ENCODE results near the gene ZNF516. TPM values are rescaled to one million over a fixed set of nuclear protein-coding genes. Genes with fewer than 3 reads are reported as not detected.

Gene ZNF516
- total RNA-seq, 1 donor from 2014 or later = 192 TPM

- Mint-ChIP-seq H3K27ac (ENCODE audit: unreplicated experiment) (peak overlapping the region; percentile 24), H3K36me3 (ENCODE audit: unreplicated experiment) (peaks cover 11% of the 10 kb centered on the region), H3K4me1 (ENCODE audit: low read depth, unreplicated experiment) (peaks cover 43% of the 10 kb centered on the region), H3K9me3 (ENCODE audit: unreplicated experiment) (peaks cover 18% of the 10 kb centered on the region), H3K27me3 (ENCODE audit: unreplicated experiment) (peaks cover 7% of the 10 kb centered on the region), H3K4me3 (ENCODE audit: unreplicated experiment) (no peak overlapping the region)
- no peak for TF ChIP-seq CTCF (IDR thresholded peaks at IDR 0.05; ENCODE audit: partially characterized antibody, unreplicated experiment)
- DNase-seq = no peak
Measured at GRCh38 chr18:76367168-76368125, 127.6 kb downstream of the ZNF516 start.

- peaks cover 7% of the 10 kb centered on the region for H3K27me3 Mint-ChIP-seq (ENCODE audit: unreplicated experiment)
- H3K4me1 Mint-ChIP-seq (ENCODE audit: low read depth, unreplicated experiment) = peaks cover 34% of the 10 kb centered on the region
- TF ChIP-seq CTCF (IDR thresholded peaks at IDR 0.05; ENCODE audit: partially characterized antibody, unreplicated experiment) = no peak
- no peak for DNase-seq
- H3K27ac Mint-ChIP-seq (ENCODE audit: unreplicated experiment) = no peak overlapping the region
- peaks cover 19% of the 10 kb centered on the region for H3K9me3 Mint-ChIP-seq (ENCODE audit: unreplicated experiment)
- peaks cover 7% of the 10 kb centered on the region for H3K36me3 Mint-ChIP-seq (ENCODE audit: unreplicated experiment)
- H3K4me3 Mint-ChIP-seq (ENCODE audit: unreplicated experiment) = no peak overlapping the region
Measured at GRCh38 chr18:76365561-76365960, 129.5 kb downstream of the ZNF516 start.

- Mint-ChIP-seq H3K36me3 (ENCODE audit: unreplicated experiment) (peaks cover 2% of the 10 kb centered on the region), H3K4me1 (ENCODE audit: low read depth, unreplicated experiment) (peaks cover 34% of the 10 kb centered on the region), H3K9me3 (ENCODE audit: unreplicated experiment) (peaks cover 19% of the 10 kb centered on the region), H3K27me3 (ENCODE audit: unreplicated experiment) (peaks cover 7% of the 10 kb centered on the region), H3K27ac (ENCODE audit: unreplicated experiment) (no peak overlapping the region), H3K4me3 (ENCODE audit: unreplicated experiment) (no peak overlapping the region)
- DNase-seq = no peak
- TF ChIP-seq CTCF (IDR thresholded peaks at IDR 0.05; ENCODE audit: partially characterized antibody, unreplicated experiment) = no peak
Measured at GRCh38 chr18:76364282-76365259, 130.5 kb downstream of the ZNF516 start.

GRCh38 chr18:76363436-76364120, 131.5 kb downstream of the ZNF516 start:
- H3K36me3 Mint-ChIP-seq (ENCODE audit: unreplicated experiment) = no peaks in the 10 kb centered on the region
- H3K27me3 Mint-ChIP-seq (ENCODE audit: unreplicated experiment) = peaks cover 4% of the 10 kb centered on the region
- H3K4me1 Mint-ChIP-seq (ENCODE audit: low read depth, unreplicated experiment) = peaks cover 32% of the 10 kb centered on the region
- peaks cover 17% of the 10 kb centered on the region for H3K9me3 Mint-ChIP-seq (ENCODE audit: unreplicated experiment)
- H3K27ac Mint-ChIP-seq (ENCODE audit: unreplicated experiment) = no peak overlapping the region
- no peak for TF ChIP-seq CTCF (IDR thresholded peaks at IDR 0.05; ENCODE audit: partially characterized antibody, unreplicated experiment)
- H3K4me3 Mint-ChIP-seq (ENCODE audit: unreplicated experiment) = no peak overlapping the region
- no peak for DNase-seq

Data from glutamatergic neuron (in vitro differentiated cells).